Measurements from ENCODE around the gene SERINC5. TPM values are rescaled to one million over a fixed set of nuclear protein-coding genes. Genes with fewer than 3 reads are reported as not detected.

SERINC5 gene
- total and polyA plus RNA-seq, 3 donors from 2014 or later: 62.3 to 217 (median 158) TPM

GRCh38 chr5:80067016-80067415 lies 188.8 kb downstream of the SERINC5 start:
- Histone ChIP-seq H3K36me3 (ENCODE audit: low read depth, missing control alignments) (no peaks in the 10 kb centered on the region), H3K4me3 (no peak overlapping the region), H3K27ac (no peak overlapping the region), H3K9me3 (no peaks in the 10 kb centered on the region), H3K27me3 (no peaks in the 10 kb centered on the region), H3K4me1 (peaks cover 12% of the 10 kb centered on the region)
- TF ChIP-seq, protein P1, sequence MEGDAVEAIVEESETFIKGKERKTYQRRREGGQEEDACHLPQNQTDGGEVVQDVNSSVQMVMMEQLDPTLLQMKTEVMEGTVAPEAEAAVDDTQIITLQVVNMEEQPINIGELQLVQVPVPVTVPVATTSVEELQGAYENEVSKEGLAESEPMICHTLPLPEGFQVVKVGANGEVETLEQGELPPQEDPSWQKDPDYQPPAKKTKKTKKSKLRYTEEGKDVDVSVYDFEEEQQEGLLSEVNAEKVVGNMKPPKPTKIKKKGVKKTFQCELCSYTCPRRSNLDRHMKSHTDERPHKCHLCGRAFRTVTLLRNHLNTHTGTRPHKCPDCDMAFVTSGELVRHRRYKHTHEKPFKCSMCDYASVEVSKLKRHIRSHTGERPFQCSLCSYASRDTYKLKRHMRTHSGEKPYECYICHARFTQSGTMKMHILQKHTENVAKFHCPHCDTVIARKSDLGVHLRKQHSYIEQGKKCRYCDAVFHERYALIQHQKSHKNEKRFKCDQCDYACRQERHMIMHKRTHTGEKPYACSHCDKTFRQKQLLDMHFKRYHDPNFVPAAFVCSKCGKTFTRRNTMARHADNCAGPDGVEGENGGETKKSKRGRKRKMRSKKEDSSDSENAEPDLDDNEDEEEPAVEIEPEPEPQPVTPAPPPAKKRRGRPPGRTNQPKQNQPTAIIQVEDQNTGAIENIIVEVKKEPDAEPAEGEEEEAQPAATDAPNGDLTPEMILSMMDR (IDR thresholded peaks at IDR 0.05): no peak
- no peak for TF ChIP-seq POLR2A (IDR thresholded peaks at IDR 0.05)
- 90 to 96% methylated on average over 2 of the region's 2 CpGs for WGBS, 2 donors
- DNase-seq: no peak
- intact Hi-C loops (cut with DNase I; ENCODE audit: low total_unique reads): no loop called here

- Histone ChIP-seq H3K4me1 (peaks cover 2% of the 10 kb centered on the region), H3K27ac (no peak overlapping the region), H3K36me3 (ENCODE audit: low read depth, missing control alignments) (no peaks in the 10 kb centered on the region), H3K4me3 (no peak overlapping the region), H3K9me3 (no peaks in the 10 kb centered on the region), H3K27me3 (no peaks in the 10 kb centered on the region)
- DNase-seq: no peak
- TF ChIP-seq, protein P1 (IDR thresholded peaks at IDR 0.05): no peak
- TF ChIP-seq POLR2A (IDR thresholded peaks at IDR 0.05): no peak
- intact Hi-C loops (cut with DNase I; ENCODE audit: low total_unique reads): no loop called here
These were observed 191.7 kb downstream of the SERINC5 start for GRCh38 chr5:80064124-80064523.

Other genes starting within 250 kb of the SERINC5 start
- gene THBS4, start 220.7 kb downstream of the SERINC5 start, total RNA-seq: 10 to 100 TPM; 14.1 to 18.3 TPM
- 62.5 TPM for gene THBS4, start 220.7 kb downstream of the SERINC5 start, polyA plus RNA-seq (ENCODE audit: insufficient read depth, low read depth, low replicate concordance)
- 10 to 100 TPM in 1 of 2 donors, 1 to 10 TPM in 1; 4.2 to 23.4 TPM for gene SPZ1, start 64.0 kb upstream of the SERINC5 start, total RNA-seq
- gene SPZ1, start 64.0 kb upstream of the SERINC5 start, polyA plus RNA-seq (ENCODE audit: insufficient read depth, low read depth, low replicate concordance): 7.7 TPM
- gene ZFYVE16, start 152.0 kb upstream of the SERINC5 start, total RNA-seq: 10 to 100 TPM; 50.0 to 52.7 TPM
- 16.3 TPM for gene ZFYVE16, start 152.0 kb upstream of the SERINC5 start, polyA plus RNA-seq (ENCODE audit: insufficient read depth, low read depth, low replicate concordance)
- gene FAM151B, start 232.1 kb upstream of the SERINC5 start, total RNA-seq: 1 to 10 TPM; 2.8 to 5.0 TPM
- gene FAM151B, start 232.1 kb upstream of the SERINC5 start, polyA plus RNA-seq (ENCODE audit: insufficient read depth, low read depth, low replicate concordance): 2.8 TPM

All from testis (tissue), 3 donors.